Spleen (tissue), 7 donors: ENCODE measurements around the gene TRAPPC6A.

Source experiments
- POLR2A ChIP-seq, 3 donors: fragments of 450-650 bp; IDR thresholded peaks; one replicate each; pipeline ENCODE4 v1.5.1; 2017; ENCODE audit warnings: antibody characterized with exemption in 3 of 3, mild to moderate bottlenecking in 1 of 3
- POLR2AphosphoS5 ChIP-seq, 3 donors: sonication (generic); formaldehyde crosslinking; IDR thresholded peaks; one replicate each; pipeline ENCODE4 v1.5.1; 2017; ENCODE audit warnings: antibody characterized with exemption in 3 of 3
- TF ChIP-seq, protein P1 (sequence below), 11 experiments: fragments of 200-600 bp in 7 of 11; fragments of 450-650 bp in 4 of 11; sonication (generic) in 4 of 11; IDR thresholded peaks in 8 of 11; conservative IDR thresholded peaks in 3 of 11; 1 replicate in 7 of 11; 2 replicates in 4 of 11; pipeline versions ENCODE4 v1.4.0 to v1.8.0; 2016 to 2021; ENCODE audit warnings: antibody characterized with exemption in 11 of 11, inconsistent platforms in 4 of 11, mild to moderate bottlenecking in 1 of 11
- donor health status: DM: no; HTN: no; CAD: no; lungs with moderate emphysema.
- donor health status: DM: no; HTN: no; CAD: no.
- donor health status: DM: no; HTN: no; CAD: no.

DNA sequence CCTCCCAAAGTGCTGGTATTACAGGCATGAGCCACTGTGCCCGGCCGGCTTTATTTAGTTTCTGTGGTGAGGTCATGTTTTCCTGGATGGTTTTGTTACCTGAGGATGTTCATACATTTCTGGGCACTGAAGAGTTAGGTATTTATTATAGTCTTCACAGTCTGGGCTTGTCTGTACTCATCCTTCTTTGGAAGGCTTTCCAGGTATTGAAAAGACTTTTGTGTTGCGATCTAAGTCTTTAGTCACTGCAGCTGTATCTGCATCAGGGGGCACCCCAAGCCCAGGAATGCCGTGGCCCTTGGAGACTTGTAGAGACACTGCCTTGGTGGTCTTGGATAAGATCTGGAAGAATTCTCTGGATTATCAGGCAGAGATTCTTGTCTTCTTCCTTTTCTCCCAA lies 13.3 kb upstream of the TRAPPC6A start:
- TF ChIP-seq POLR2A (IDR thresholded peaks at IDR 0.05) (no peak), POLR2AphosphoS5 (IDR thresholded peaks at IDR 0.05) (no peak)
- TF ChIP-seq, protein P1, sequence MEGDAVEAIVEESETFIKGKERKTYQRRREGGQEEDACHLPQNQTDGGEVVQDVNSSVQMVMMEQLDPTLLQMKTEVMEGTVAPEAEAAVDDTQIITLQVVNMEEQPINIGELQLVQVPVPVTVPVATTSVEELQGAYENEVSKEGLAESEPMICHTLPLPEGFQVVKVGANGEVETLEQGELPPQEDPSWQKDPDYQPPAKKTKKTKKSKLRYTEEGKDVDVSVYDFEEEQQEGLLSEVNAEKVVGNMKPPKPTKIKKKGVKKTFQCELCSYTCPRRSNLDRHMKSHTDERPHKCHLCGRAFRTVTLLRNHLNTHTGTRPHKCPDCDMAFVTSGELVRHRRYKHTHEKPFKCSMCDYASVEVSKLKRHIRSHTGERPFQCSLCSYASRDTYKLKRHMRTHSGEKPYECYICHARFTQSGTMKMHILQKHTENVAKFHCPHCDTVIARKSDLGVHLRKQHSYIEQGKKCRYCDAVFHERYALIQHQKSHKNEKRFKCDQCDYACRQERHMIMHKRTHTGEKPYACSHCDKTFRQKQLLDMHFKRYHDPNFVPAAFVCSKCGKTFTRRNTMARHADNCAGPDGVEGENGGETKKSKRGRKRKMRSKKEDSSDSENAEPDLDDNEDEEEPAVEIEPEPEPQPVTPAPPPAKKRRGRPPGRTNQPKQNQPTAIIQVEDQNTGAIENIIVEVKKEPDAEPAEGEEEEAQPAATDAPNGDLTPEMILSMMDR (IDR thresholded peaks at IDR 0.05 in 8 of 11, conservative IDR thresholded peaks at IDR 0.05 in 3 of 11), result no peak
